ENCODE measurements around the gene FAM114A1. TPM values are rescaled to one million over a fixed set of nuclear protein-coding genes. Genes with fewer than 3 reads are reported as not detected.

FAM114A1 gene
- total and polyA plus RNA-seq, 2 of the 8 experiments (the other 6 are each of a cell fraction or from before 2014, with no cell fraction given), result 9.5 to 12.0 TPM

DNA sequence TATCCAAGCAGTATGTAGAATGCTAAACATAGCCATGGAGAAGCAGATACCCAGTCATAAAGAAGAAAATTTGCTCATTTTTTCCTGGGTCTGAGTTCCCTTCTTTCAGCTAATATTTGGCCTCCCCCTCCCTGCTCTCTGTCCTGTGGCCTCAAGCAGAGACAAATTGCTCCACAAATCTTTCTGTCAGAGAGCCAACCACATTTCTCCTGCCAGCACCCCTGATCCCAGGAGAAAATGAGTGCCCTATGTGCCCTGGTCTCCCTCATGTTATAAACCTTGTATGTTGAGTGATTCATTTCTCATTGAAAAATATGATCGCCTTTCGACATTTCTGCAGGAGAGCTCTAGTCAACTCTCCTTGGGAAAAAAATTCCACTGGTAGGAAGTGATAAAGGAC lies 82.6 kb downstream of the FAM114A1 start:
- H3K23ac ChIP-seq (ENCODE audit: insufficient read length), result no peak overlapping the region
- no peak overlapping the region for H2BK20ac ChIP-seq (ENCODE audit: low read length)
- no peak overlapping the region for H4K8ac ChIP-seq (ENCODE audit: extremely low read depth, insufficient read depth, low read length)
- H3K56ac ChIP-seq (replicated peaks; ENCODE audit: insufficient read length, low read depth, low read length), result no peak overlapping the region
- H3K4ac ChIP-seq (replicated peaks; ENCODE audit: insufficient read length, low read depth, low read length), result no peak overlapping the region
- no peaks in the 10 kb centered on the region for H3K23me2 ChIP-seq (ENCODE audit: low read depth, low read length)
- H4K20me1 ChIP-seq (replicated peaks in 1 of 2; ENCODE audit: control insufficient read depth in 1 of 2, insufficient read depth in 2 of 2, low read length in 2 of 2), result no peaks in the 10 kb centered on the region
- no peaks in the 10 kb centered on the region for H3K79me2 ChIP-seq (ENCODE audit: control insufficient read depth in 1 of 2, insufficient read depth in 2 of 2, low read length in 2 of 2)
- no peak overlapping the region for H3K18ac ChIP-seq (ENCODE audit: extremely low read depth, low read length)
- FAIRE-seq (no peak), DNase-seq (ENCODE audit: low read depth in 1 of 2, low spot score in 2 of 2) (no peak)
- no peak overlapping the region for H3K27ac ChIP-seq (ENCODE audit: low read depth, low read length)
- no peaks in the 10 kb centered on the region for H3K36me3 ChIP-seq (ENCODE audit: control insufficient read depth in 2 of 4, insufficient read depth in 4 of 4, low read length in 3 of 4)
- no peak overlapping the region for H3K4me2 ChIP-seq (ENCODE audit: insufficient read depth in 1 of 2, low read depth in 2 of 2, low read length in 2 of 2)
- POLR2A ChIA-PET (ENCODE audit: partially characterized antibody), result no interaction called here
- no peak overlapping the region for H2AK5ac ChIP-seq (ENCODE audit: low read depth, low read length)
- H2BK5ac ChIP-seq (ENCODE audit: low read depth, low read length), result no peak overlapping the region
- H4K91ac ChIP-seq (replicated peaks; ENCODE audit: insufficient read length, low read length), result no peak overlapping the region
- CTCF ChIA-PET (ENCODE audit: partially characterized antibody), result interaction anchor here (0.7 to 1.2 kb wide), 3 partner anchors 49 to 185 kb away, joined by 3 to 4 read pairs (median 3); no protein-coding TSS in a partner anchor
- no peak overlapping the region for H2BK12ac ChIP-seq (ENCODE audit: low read depth, low read length)
- no peak overlapping the region for H2BK120ac ChIP-seq (replicated peaks; ENCODE audit: low read depth, low read length)
- H2AFZ ChIP-seq (ENCODE audit: low read length), result 0 out of 2 replicates have a peak overlapping the region, but pooled peaks have one; percentile 0
- no peak overlapping the region for H3K4me3 ChIP-seq (ENCODE audit: extremely low read depth in 1 of 4, insufficient read depth in 2 of 4, low read depth in 3 of 4, low read length in 4 of 4)
- H3K4me1 ChIP-seq (replicated peaks in 1 of 4; ENCODE audit: control insufficient read depth in 3 of 4, insufficient read depth in 4 of 4, low read length in 3 of 4), result no peaks in the 10 kb centered on the region
- H2BK15ac ChIP-seq (ENCODE audit: low read length), result no peak overlapping the region
- H4K5ac ChIP-seq (ENCODE audit: insufficient read length, low read depth, low read length), result no peak overlapping the region
- no peaks in the 10 kb centered on the region for H3K27me3 ChIP-seq (replicated peaks in 1 of 4; ENCODE audit: control insufficient read depth in 3 of 4, extremely low read depth in 1 of 4, insufficient read depth in 3 of 4, low read length in 3 of 4)
- WGBS, 2 experiments (ENCODE audit: extremely low coverage in 1 of 2, insufficient coverage in 1 of 2, insufficient read length in 1 of 2, insufficient replicate concordance in 2 of 2, low coverage in 1 of 2, low lambda C conversion rate in 2 of 2, missing lambda C conversion rate in 1 of 2), result 88% methylated on average over 2 of the region's 2 CpGs; no CpG with 5 or more reads in 1 of the 2 experiments
- H3K14ac ChIP-seq (ENCODE audit: insufficient read length), result no peak overlapping the region
- H3K79me1 ChIP-seq (ENCODE audit: low read depth, low read length), result no peaks in the 10 kb centered on the region
- no peak overlapping the region for H3K9ac ChIP-seq (replicated peaks in 1 of 4; ENCODE audit: extremely low read depth in 1 of 4, low read depth in 3 of 4, low read length in 3 of 4)
- H3K9me3 ChIP-seq (ENCODE audit: insufficient read depth in 2 of 2, low read depth in 1 of 2, low read length in 1 of 2), result no peaks in the 10 kb centered on the region
- TF ChIP-seq SAP30 (IDR thresholded peaks at IDR 0.05; ENCODE audit: insufficient read depth, insufficient replicate concordance, low read length), result no peak
- no peak for TF ChIP-seq SIN3A (conservative IDR thresholded peaks at IDR 0.05 in 1 of 2, IDR thresholded peaks at IDR 0.05 in 1 of 2; ENCODE audit: low read depth in 1 of 2, low read length in 2 of 2)
- no peak for TF ChIP-seq EGR1 (IDR thresholded peaks at IDR 0.05; ENCODE audit: borderline replicate concordance, low read depth, low read length)
- no peak for TF ChIP-seq KDM5A (IDR thresholded peaks at IDR 0.05; ENCODE audit: low read length)
- TF ChIP-seq JUN (IDR thresholded peaks at IDR 0.05; ENCODE audit: low read depth, low read length), result no peak
- TF ChIP-seq, protein P1, sequence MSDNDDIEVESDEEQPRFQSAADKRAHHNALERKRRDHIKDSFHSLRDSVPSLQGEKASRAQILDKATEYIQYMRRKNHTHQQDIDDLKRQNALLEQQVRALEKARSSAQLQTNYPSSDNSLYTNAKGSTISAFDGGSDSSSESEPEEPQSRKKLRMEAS (IDR thresholded peaks at IDR 0.05), result no peak
- no peak for TF ChIP-seq GTF2F1 (IDR thresholded peaks at IDR 0.05; ENCODE audit: borderline replicate concordance, low read depth, low read length)
- no peak for TF ChIP-seq BRCA1 (IDR thresholded peaks at IDR 0.05; ENCODE audit: low read depth, low read length)
- TF ChIP-seq KDM4A (IDR thresholded peaks at IDR 0.05; ENCODE audit: low read depth, low read length, severe bottlenecking), result no peak
- TF ChIP-seq EP300 (IDR thresholded peaks at IDR 0.05; ENCODE audit: borderline replicate concordance in 1 of 2, low read depth in 2 of 2, low read length in 2 of 2), result no peak
- TF ChIP-seq JUND (IDR thresholded peaks at IDR 0.05; ENCODE audit: low read length), result no peak
- no peak for TF ChIP-seq TAF1 (IDR thresholded peaks at IDR 0.05; ENCODE audit: low read depth, low read length)
- TF ChIP-seq RNF2 (IDR thresholded peaks at IDR 0.05; ENCODE audit: borderline replicate concordance, low read depth, low read length, missing control alignments, poor library complexity, severe bottlenecking), result no peak
- no peak for TF ChIP-seq POU5F1 (IDR thresholded peaks at IDR 0.05; ENCODE audit: low read depth, low read length)

All from H1 (cell line).